ENCODE results near the gene DNALI1.
"Not testable (repeated sequence)": the region's sequence is repeated elsewhere in the genome, so short reads cannot be mapped to it uniquely, and the experiment has no call there.

Gene DNALI1

GRCh38 chr1:37557402-37557801 lies 662 bp downstream of the DNALI1 start:
- no peak for DNase-seq

DNA sequence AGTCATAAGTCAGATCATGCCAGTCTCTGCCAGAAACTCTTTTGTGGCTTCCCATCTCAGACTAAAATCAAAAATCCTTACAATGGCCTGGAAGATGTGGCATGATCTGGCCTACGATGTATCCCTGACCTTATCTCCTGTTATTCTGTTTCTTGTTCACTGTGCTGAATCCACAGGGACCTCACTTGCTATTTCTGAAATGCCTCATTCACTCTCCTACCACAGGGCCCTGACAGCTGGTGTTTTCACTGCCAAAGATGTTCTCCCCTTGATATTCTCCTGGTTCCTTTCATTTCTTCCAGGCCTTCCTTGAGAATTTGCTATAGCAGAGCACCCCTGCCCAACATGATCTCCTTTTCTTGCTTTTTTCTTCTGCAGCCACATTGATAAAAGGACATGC lies 1.7 kb downstream of the DNALI1 start:
- DNase-seq = no peak

- DNase-seq = no peak
Observed at GRCh38 chr1:37559080-37559479, 2.3 kb downstream of the DNALI1 start.

- not testable (repeated sequence) for DNase-seq
Observed at GRCh38 chr1:37559957-37560379, 3.2 kb downstream of the DNALI1 start.

- DNase-seq = no peak
Observed at GRCh38 chr1:37560401-37561132, 3.8 kb downstream of the DNALI1 start.

GRCh38 chr1:37561133-37562132 lies 4.7 kb downstream of the DNALI1 start:
- DNase-seq = no peak

DNA sequence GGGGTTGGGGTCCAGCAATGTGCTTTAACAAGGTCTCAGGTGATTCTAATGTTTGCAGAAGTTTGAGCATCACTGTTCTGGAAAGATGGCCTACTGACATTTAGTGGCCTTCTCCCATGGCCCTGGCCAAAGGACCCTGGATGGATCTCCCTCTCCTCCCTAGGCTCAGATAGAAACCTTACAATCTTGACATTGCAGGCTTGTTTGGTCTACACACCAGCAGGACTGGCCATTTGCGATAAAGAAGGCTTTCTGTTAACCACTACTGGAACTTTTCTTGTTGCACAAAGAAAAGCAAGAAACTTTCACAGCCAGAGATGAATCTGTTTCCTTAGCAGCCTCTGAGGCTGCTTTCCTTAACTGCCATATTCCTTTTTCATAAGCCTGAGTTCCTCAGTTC lies 6.2 kb downstream of the DNALI1 start:
- no peak for DNase-seq

GRCh38 chr1:37564892-37565291 lies 8.2 kb downstream of the DNALI1 start:
- DNase-seq = no peak

GRCh38 chr1:37567023-37567422 lies 10.3 kb downstream of the DNALI1 start:
- DNase-seq = no peak

DNA sequence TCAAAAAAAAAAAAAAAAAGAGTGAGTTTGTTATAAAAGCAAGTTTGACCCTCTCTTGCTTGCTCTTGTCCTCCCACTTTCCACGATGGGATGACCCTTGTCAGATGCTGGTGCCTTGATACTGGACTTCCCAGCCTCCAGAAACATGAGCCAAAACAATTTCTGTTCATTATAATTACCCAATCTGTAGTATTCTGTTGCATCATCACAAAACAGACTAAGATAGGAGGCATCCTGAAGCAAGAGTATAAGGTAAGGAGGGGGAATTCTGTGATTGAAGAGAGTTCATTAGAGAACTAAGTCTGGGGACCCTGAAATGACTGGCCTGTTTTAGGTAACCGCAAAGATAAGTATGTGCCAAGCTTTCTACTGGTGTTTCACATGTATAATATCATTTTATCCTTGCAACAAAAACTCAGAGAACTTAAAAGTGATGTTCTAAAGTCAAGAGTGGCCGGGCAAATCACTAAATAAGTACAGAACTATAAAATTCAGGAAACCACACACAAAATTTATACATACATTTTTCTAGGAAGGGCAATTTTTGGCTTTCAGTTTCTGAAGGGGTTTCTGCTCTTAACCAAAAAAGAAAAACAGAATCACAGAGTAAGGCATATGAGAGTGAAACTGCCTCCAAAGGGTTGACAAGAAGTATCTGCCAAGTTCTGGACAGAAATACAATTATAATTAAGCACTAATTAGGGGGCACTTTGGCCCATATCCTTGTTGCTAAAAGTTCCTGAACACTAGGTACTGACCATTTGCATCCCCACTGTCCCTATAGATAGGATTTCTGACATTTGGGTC lies 14.0 kb downstream of the DNALI1 start:
- no peak for DNase-seq

DNA sequence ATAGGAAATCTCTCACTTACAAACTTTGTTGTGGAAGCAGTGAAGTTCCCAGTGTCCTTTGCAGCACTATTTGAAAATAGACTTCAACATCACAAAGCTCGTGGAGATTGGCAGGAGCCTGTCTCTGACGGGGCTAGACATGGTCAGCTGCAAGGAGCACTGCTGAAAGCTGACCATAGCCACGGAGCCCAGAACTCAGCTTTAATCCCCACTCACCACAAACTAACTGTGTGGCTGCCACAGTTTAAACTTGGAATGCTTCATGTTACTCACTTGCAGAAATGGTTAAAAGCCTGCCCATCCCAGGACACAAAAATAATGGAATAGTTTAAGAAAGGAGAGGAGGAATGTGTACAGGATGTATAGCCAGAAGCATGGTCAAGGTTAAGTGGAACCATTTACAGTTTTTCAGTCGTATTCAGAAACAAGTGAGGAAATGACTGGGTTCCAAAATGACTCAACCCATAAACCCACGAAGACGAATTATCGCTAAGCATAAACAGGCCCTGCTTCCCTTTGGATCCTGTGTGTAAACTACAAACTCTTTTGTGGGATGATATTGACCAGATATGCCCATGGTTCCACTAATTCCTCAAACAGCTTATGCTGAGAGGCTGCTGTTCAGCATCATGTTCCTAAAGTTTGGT lies 18.2 kb downstream of the DNALI1 start:
- no peak for DNase-seq

GRCh38 chr1:37575692-37576091 lies 19.0 kb downstream of the DNALI1 start:
- DNase-seq = no peak

DNA sequence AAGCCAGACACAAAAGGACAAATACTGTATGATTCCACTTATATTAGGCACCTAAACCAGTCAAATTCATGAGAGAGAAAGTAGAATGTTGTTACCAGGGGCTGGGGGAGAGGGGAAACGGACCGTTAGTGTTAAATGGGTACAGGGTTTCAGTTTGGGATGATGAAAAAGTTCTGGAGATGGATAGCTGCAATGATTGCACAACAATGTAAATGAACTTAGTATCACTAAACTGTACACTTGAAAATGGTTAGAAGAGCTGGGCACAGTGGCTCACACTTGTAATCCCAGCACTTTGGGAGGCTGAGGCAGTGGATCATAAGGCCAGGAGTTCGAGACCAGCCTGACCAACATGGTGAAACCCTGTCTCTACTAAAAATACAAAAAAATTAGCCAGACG lies 27.8 kb downstream of the DNALI1 start:
- DNase-seq = not testable (repeated sequence)

GRCh38 chr1:37588939-37589338 lies 32.2 kb downstream of the DNALI1 start:
- no peak for DNase-seq

DNA sequence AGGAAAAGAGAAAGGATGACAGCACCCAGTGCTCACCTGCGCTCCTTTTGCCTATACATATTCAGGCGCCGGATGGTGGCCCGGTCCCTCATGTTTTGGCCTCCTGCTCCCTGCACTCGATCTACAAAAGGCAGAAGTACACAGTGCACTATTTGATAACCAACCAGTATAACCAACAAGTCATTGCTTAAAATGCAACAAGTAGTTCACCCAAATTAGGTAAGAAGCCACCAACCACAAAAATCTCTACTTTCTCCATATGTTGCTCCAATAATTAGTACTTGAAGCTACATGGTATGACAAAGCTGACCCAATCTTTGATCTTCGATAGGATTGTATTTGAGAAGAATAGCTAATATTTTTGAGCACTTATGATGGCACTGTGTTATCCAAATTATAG lies 37.0 kb downstream of the DNALI1 start:
- no peak for DNase-seq

GRCh38 chr1:37595440-37596181 lies 38.9 kb downstream of the DNALI1 start, which contains the start of gene GNL2:
Gene GNL2, minus strand, starts transcription at chr1:37595937. Its CDS starts 115 bp downstream, at chr1:37595822.
- DNase-seq = peak; percentile 98

- no peak for DNase-seq
Observed at GRCh38 chr1:37596182-37596667, 39.5 kb downstream of the DNALI1 start.

GRCh38 chr1:37599940-37600339 lies 43.2 kb downstream of the DNALI1 start:
- DNase-seq = peak; percentile 10

DNA sequence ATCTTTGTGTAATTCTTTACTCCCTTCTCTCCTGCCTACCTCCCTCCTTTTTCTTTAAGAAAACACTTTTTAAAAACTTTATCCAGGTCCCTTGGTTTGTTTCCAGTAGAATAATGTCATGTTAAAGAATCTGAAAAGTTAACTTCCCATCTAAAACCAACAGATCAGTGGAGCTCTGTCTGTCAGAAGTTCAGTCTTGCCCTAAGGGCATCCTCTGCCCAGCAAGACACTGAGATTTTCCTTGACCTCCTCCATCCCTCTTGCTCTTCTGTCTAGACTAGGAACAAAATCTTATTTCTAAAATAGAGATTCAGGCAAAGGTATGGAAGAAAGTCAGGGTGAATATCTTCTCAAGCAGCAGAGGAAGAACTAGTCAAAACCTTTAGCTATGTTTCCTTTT lies 44.7 kb downstream of the DNALI1 start:
- no peak for DNase-seq

- peak; percentile 73 for DNase-seq
Observed at GRCh38 chr1:37602750-37603694, 46.3 kb downstream of the DNALI1 start.
